OCI-LY7 (cell line): ENCODE measurements around the gene SGSM2. TPM values are rescaled to one million over a fixed set of nuclear protein-coding genes. Genes with fewer than 3 reads are reported as not detected.

ENCODE experiments used
- BruUV-seq: library from RNA; stranded (reverse); fragments of 400-500 nt; replicated peaks from 2 replicates; lab custom pipeline; 2021; lab: Mats Ljungman, UMichigan
- CTCF ChIA-PET: fragments of 300-600 bp; sonication (Branson Sonifier 250); formaldehyde crosslinking; loops from one replicate; lab custom pipeline; 2022; ENCODE audit warnings: antibody characterized with exemption; ENCODE audit not compliant: unreplicated experiment; lab: Charles Lee
- POLR2A ChIA-PET: fragments of 300-600 bp; sonication (Branson Sonifier 250); formaldehyde crosslinking; loops from one replicate; lab custom pipeline; 2022; ENCODE audit warnings: antibody characterized with exemption; lab: Charles Lee
- DNase-seq: peaks from one replicate; pipeline ENCODE4 v3.0.0-alpha.2; 2015; ENCODE audit warnings: low spot score
- H2AFZ ChIP-seq: fragments of 200-600 bp; sonication (generic), shearing (Covaris generic); 2 replicates; pipeline ENCODE4 v1.6.1; 2014; ENCODE audit warnings: mild to moderate bottlenecking, antibody characterized with exemption, low read length, moderate library complexity
- H3K27ac ChIP-seq: fragments of 200-600 bp; sonication (generic); 2 replicates; pipeline ENCODE4 v1.5.1; 2014; ENCODE audit warnings: mixed run types, low read depth, mild to moderate bottlenecking, moderate library complexity, low read length, inconsistent platforms; ENCODE audit not compliant: poor library complexity, severe bottlenecking
- H3K36me3 ChIP-seq: fragments of 200-600 bp; sonication (generic); 2 replicates; pipeline ENCODE4 v1.6.1; 2014; ENCODE audit warnings: mild to moderate bottlenecking, antibody characterized with exemption, low read length, moderate library complexity, mixed read lengths; ENCODE audit not compliant: insufficient read depth
- H3K4me1 ChIP-seq: fragments of 200-600 bp; sonication (generic); 2 replicates; pipeline ENCODE4 v1.5.1; 2014; ENCODE audit warnings: mild to moderate bottlenecking, low read length; ENCODE audit not compliant: insufficient read depth, poor library complexity, severe bottlenecking
- H3K4me2 ChIP-seq: fragments of 200-600 bp; sonication (generic); 2 replicates; pipeline ENCODE4 v1.6.1; 2014; ENCODE audit warnings: mild to moderate bottlenecking, low read length
- H3K4me3 ChIP-seq: fragments of 200-600 bp; sonication (generic); 2 replicates; pipeline ENCODE4 v1.5.1; 2014; ENCODE audit warnings: mild to moderate bottlenecking, low read depth, low read length; ENCODE audit not compliant: poor library complexity, severe bottlenecking
- H3K79me2 ChIP-seq: fragments of 200-600 bp; sonication (generic); 2 replicates; pipeline ENCODE4 v1.6.1; 2016; ENCODE audit warnings: low read depth, mild to moderate bottlenecking, low read length, moderate library complexity, mixed read lengths; ENCODE audit not compliant: insufficient read depth
- H3K9me2 ChIP-seq: fragments of 200-600 bp; sonication (generic); 2 replicates; pipeline ENCODE4 v1.6.1; 2016; ENCODE audit warnings: mild to moderate bottlenecking, low read length, mixed read lengths; ENCODE audit not compliant: insufficient read depth
- H3K9me3 ChIP-seq: fragments of 200-600 bp; sonication (generic); 2 replicates; pipeline ENCODE4 v1.6.1; 2014; ENCODE audit warnings: mild to moderate bottlenecking, mixed run types, low read length, mixed read lengths
- H4K20me1 ChIP-seq: fragments of 200-600 bp; sonication (generic); 2 replicates; pipeline ENCODE4 v1.6.1; 2014; ENCODE audit warnings: mild to moderate bottlenecking, antibody characterized with exemption, low read length, moderate library complexity, mixed read lengths; ENCODE audit not compliant: insufficient read depth
- EZH2phosphoT487 ChIP-seq: fragments of 200-600 bp; sonication (generic); IDR thresholded peaks from 2 replicates; pipeline ENCODE4 v1.6.1; 2018; ENCODE audit warnings: low read depth, borderline replicate concordance, mild to moderate bottlenecking, mixed run types, antibody characterized with exemption, low read length, moderate library complexity, mixed read lengths
- intact Hi-C: fragments of 100-400 bp; cut with micrococcal nuclease; formaldehyde crosslinking; loops from one replicate; pipeline ENCODE4 v1.10.0; 2022; ENCODE audit not compliant: unreplicated experiment
- total RNA-seq, 2 experiments: library from RNA; depleted of rRNA in 1 of 2; stranded (reverse); fragments of >200 nt in 1 of 2; shearing (Covaris generic) in 1 of 2; gene quantifications; 2 replicates each; pipeline ENCODE4 v1.2.3, GENCODE V29; 2014 to 2022
- TF ChIP-seq, protein P1 (sequence below): fragments of 200-600 bp; sonication (generic); conservative IDR thresholded peaks from 2 replicates; pipeline ENCODE4 v1.5.1; 2014; ENCODE audit warnings: mild to moderate bottlenecking, antibody characterized with exemption, low read length, moderate library complexity, mixed read lengths

SGSM2 gene
- total RNA-seq, 2 experiments from 2014 or later = 44.0 to 50.6 TPM

- intact Hi-C loops = no loop called here
- H3K4me2 ChIP-seq = no peak overlapping the region
- TF ChIP-seq, protein P1, sequence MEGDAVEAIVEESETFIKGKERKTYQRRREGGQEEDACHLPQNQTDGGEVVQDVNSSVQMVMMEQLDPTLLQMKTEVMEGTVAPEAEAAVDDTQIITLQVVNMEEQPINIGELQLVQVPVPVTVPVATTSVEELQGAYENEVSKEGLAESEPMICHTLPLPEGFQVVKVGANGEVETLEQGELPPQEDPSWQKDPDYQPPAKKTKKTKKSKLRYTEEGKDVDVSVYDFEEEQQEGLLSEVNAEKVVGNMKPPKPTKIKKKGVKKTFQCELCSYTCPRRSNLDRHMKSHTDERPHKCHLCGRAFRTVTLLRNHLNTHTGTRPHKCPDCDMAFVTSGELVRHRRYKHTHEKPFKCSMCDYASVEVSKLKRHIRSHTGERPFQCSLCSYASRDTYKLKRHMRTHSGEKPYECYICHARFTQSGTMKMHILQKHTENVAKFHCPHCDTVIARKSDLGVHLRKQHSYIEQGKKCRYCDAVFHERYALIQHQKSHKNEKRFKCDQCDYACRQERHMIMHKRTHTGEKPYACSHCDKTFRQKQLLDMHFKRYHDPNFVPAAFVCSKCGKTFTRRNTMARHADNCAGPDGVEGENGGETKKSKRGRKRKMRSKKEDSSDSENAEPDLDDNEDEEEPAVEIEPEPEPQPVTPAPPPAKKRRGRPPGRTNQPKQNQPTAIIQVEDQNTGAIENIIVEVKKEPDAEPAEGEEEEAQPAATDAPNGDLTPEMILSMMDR = no peak
- TF ChIP-seq EZH2phosphoT487 = no peak
- no peak for DNase-seq
- POLR2A ChIA-PET = no interaction called here
- H3K36me3 ChIP-seq = no peaks in the 10 kb centered on the region
- no peaks in the 10 kb centered on the region for H3K9me3 ChIP-seq
- no peak overlapping the region for H3K27ac ChIP-seq
- H4K20me1 ChIP-seq = no peaks in the 10 kb centered on the region
- no TSS peak for BruUV-seq
- no peak overlapping the region for H3K4me3 ChIP-seq
- no peaks in the 10 kb centered on the region for H3K9me2 ChIP-seq
- no peaks in the 10 kb centered on the region for H3K4me1 ChIP-seq
- CTCF ChIA-PET = no interaction called here
- no peak overlapping the region for H2AFZ ChIP-seq
- H3K79me2 ChIP-seq = no peaks in the 10 kb centered on the region
Observed at GRCh38 chr17:2365132-2365531, 27.8 kb downstream of the SGSM2 start.

DNA sequence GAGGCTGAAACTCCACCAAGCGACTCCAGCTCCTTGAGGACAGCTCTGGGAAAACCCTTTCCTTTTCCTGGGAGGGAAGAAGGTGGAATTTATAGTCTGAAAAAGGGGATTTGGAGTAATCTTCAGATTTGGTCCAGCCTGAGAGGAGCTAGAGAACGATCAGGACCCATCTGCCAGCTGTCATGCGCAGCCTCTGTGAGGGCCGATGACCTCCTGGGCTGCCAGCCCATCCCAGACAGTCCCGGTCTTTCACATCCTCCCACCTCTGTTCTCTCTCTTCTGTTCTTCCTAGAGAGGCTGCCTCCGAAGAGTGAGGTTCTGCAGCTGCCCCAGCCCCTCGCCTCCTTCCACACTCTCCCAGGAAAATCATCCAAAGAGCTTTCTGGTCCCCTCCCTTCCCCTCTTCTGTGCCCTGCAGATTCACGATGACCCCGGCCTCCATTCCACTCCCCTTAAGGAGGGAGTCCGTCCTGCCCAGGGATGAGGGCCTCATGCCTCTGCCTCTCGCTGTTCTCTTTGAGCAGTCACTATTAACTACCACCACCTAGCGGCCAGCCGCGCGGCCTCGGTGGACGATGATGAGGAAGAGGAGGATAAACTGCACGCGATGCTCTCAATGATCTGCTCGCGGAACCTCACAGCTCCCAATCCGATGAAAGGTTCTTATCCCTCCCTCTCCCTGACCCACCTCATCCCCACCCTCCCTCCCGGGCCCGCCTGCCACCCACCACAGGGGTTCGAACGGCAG, 29.6 kb downstream of the SGSM2 start:
- no peaks in the 10 kb centered on the region for H3K79me2 ChIP-seq
- intact Hi-C loops = no loop called here
- CTCF ChIA-PET = no interaction called here
- H2AFZ ChIP-seq = no peak overlapping the region
- no TSS peak for BruUV-seq
- H3K9me3 ChIP-seq = no peaks in the 10 kb centered on the region
- no peak overlapping the region for H3K4me2 ChIP-seq
- no peaks in the 10 kb centered on the region for H3K9me2 ChIP-seq
- H3K36me3 ChIP-seq = no peaks in the 10 kb centered on the region
- TF ChIP-seq, protein P1 = no peak
- TF ChIP-seq EZH2phosphoT487 = no peak
- no peak for DNase-seq
- no peaks in the 10 kb centered on the region for H3K4me1 ChIP-seq
- POLR2A ChIA-PET = no interaction called here
- H3K27ac ChIP-seq = no peak overlapping the region
- no peaks in the 10 kb centered on the region for H4K20me1 ChIP-seq
- H3K4me3 ChIP-seq = no peak overlapping the region

GRCh38 chr17:2368359-2368758, 31.1 kb downstream of the SGSM2 start:
- no peak for DNase-seq
- no peaks in the 10 kb centered on the region for H4K20me1 ChIP-seq
- H3K27ac ChIP-seq = no peak overlapping the region
- intact Hi-C loops = no loop called here
- H3K36me3 ChIP-seq = no peaks in the 10 kb centered on the region
- BruUV-seq = no TSS peak
- H3K79me2 ChIP-seq = no peaks in the 10 kb centered on the region
- ChIA-PET CTCF (no interaction called here), POLR2A (interaction anchor here (0.6 kb wide), 2 partner anchors 104 to 1598 kb away, joined by 3 to 4 read pairs; no protein-coding TSS in a partner anchor)
- H3K9me2 ChIP-seq = no peaks in the 10 kb centered on the region
- no peaks in the 10 kb centered on the region for H3K4me1 ChIP-seq
- H2AFZ ChIP-seq = no peak overlapping the region
- no peak overlapping the region for H3K4me2 ChIP-seq
- no peak for TF ChIP-seq EZH2phosphoT487
- TF ChIP-seq, protein P1 = no peak
- no peak overlapping the region for H3K4me3 ChIP-seq
- no peaks in the 10 kb centered on the region for H3K9me3 ChIP-seq
